Neural cell (in vitro differentiated cells): ENCODE measurements around the gene ZDHHC11.
"Not testable (repeated sequence)": the region's sequence is repeated elsewhere in the genome, so short reads cannot be mapped to it uniquely, and the experiment has no call there.

Experiments used
- CTCF ChIP-seq: fragments of 450-650 bp; IDR thresholded peaks from 2 replicates; pipeline ENCODE4 v1.5.1; 2014; ENCODE audit warnings: antibody characterized with exemption, mild to moderate bottlenecking, moderate library complexity; ENCODE audit not compliant: poor library complexity, severe bottlenecking
- EZH2 ChIP-seq: fragments of 200-600, 300-800 bp; shearing (Covaris generic), sonication (generic); IDR thresholded peaks from 2 replicates; pipeline ENCODE4 v1.6.1; 2014; ENCODE audit warnings: antibody characterized with exemption, low read length, borderline replicate concordance, mild to moderate bottlenecking; ENCODE audit not compliant: insufficient read depth, poor library complexity, severe bottlenecking
- MXI1 ChIP-seq: fragments of 450-650 bp; conservative IDR thresholded peaks from 2 replicates; pipeline ENCODE4 v1.6.1; 2014; ENCODE audit warnings: antibody characterized with exemption, mild to moderate bottlenecking; ENCODE audit not compliant: poor library complexity, severe bottlenecking
- POLR2AphosphoS5 ChIP-seq: IDR thresholded peaks from 2 replicates; pipeline ENCODE4 v1.6.1; 2012
- RAD21 ChIP-seq: fragments of 450-650 bp; conservative IDR thresholded peaks from 2 replicates; pipeline ENCODE4 v1.6.1; 2014; ENCODE audit warnings: antibody characterized with exemption, mild to moderate bottlenecking, moderate library complexity
- REST ChIP-seq: IDR thresholded peaks from 2 replicates; pipeline ENCODE4 v1.6.1; 2012; ENCODE audit warnings: borderline replicate concordance
- TAF1 ChIP-seq: IDR thresholded peaks from 2 replicates; pipeline ENCODE4 v1.6.1; 2012; ENCODE audit warnings: low read depth

- TF ChIP-seq CTCF, REST, RAD21, MXI1, POLR2AphosphoS5, TAF1, EZH2: not testable (repeated sequence)
Observed at GRCh38 chr5:772547-772890, 78.3 kb downstream of the ZDHHC11 start.
